ENCODE measurements around the gene SRSF3.
A peak's percentile ranks its signal among the peaks of the same experiment; 100 is the strongest.

Gene SRSF3

DNA sequence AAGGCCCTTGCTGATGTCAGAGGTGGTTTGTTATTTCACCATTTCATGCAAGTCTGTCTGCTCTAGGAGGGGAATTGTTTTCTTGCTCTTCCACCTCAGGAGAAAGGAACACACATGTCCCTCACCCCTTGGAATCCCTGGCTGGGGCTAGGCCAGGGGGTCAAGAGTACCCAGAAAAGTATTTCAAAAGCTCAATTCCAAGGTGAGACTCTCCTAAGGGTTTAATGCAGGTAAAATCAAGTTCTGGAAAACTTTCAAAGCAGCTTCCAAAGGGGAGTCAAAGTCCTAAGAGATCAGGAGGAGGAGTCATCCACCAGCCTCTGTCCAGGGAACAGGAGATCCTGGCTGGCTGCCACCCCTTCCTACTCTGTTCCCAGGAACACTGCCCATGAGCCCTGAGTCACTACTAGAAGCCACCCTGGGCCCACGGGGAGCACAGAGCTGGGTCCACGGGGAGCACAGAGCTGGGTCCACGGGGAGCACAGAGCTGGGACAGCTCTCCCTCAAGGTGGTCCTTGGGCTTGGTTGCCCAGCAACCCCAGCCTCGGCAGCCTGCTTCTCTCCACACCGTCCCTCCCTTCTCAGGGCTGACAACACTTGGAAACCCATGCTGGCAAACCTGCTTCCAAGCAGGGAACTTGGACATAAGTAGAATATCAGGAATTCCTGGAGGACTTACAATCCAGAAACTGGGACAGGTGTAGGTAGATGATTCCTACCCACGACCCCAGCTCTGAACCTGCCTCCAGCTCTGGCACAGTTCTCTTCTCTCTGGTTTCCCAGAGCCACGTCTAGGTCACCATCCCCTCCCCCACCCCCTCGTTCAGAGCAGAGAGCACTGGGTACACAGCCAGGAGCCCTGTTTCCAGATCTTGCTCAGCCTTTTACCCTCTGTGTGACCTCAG, 49.0 kb downstream of the SRSF3 start:
- Histone ChIP-seq H3K4me1 (ENCODE audit: control extremely low read depth in 1 of 4, control insufficient read depth in 4 of 4, insufficient read depth in 4 of 4, low read length in 3 of 4) (peaks cover 0 to 3% (median 0%) of the 10 kb centered on the region in 4 experiments), H3K27ac (ENCODE audit: insufficient read depth in 1 of 2, low read depth in 1 of 2, low read length in 2 of 2, poor library complexity in 1 of 2, severe bottlenecking in 2 of 2) (no peak overlapping the region), H3K27me3 (replicated peaks in 2 of 5; ENCODE audit: control insufficient read depth in 4 of 5, insufficient read depth in 5 of 5, low read length in 4 of 5) (no peaks in the 10 kb centered on the region), H3K36me3 (ENCODE audit: control insufficient read depth in 4 of 4, insufficient read depth in 4 of 4, low read length in 3 of 4) (no peaks in the 10 kb centered on the region), H3K9me3 (ENCODE audit: control extremely low read depth in 1 of 5, control insufficient read depth in 4 of 5, insufficient read depth in 2 of 5, low read depth in 1 of 5, low read length in 4 of 5) (no peaks in the 10 kb centered on the region), H3K4me3 (ENCODE audit: control insufficient read depth in 1 of 7, extremely low read depth in 1 of 7, insufficient read depth in 4 of 7, low read depth in 2 of 7, low read length in 6 of 7) (no peak overlapping the region)
- 96% methylated on average over 4 of the region's 8 CpGs for WGBS (ENCODE audit: insufficient coverage)
- no peak for DNase-seq
- POLR2A ChIA-PET = no interaction called here
- CTCF ChIA-PET = interaction anchor here (1.4 to 1.9 kb wide), 2 partner anchors 8 to 13 kb away, joined by 4 to 6 read pairs; no protein-coding TSS in a partner anchor

DNA sequence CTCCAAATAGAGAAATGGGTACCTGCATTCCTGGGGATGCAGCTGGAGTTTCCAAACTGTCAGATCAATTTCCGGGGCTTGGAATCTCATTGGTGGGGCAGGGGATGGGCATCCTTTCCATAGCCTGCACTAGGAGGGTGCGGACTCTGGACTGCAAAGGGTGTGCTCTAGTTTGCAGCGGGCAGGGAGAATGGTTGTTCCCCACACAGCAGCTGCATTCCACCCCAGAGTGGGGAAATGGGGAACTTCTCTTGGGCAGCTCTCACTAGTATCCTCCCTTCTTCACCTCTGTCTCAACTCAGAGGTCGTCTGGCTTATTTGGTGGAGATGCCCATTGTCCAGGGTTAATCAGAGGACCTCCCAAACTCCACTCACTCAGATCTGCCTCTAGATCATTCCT, 49.8 kb downstream of the SRSF3 start:
- DNase-seq = no peak
- POLR2A ChIA-PET = no interaction called here

DNA sequence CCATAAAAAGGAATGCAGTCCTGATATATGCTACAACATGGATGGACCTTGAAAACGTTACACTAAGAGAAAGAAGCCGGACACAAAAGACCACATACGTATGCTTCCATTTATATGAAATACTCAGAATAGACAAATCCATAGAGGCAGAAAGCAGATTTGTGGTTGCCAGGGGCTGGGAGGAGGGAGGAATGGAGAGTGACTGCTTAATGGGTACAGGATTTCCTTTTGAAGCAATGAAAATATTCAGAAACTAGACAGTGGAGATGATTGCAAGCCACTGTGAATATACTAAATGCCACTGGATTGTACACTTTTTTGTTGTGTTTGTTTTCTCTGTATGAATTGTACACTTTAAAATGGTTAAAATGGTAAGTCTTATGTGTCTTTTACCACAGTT, 54.9 kb downstream of the SRSF3 start:
- ChIA-PET CTCF (interaction anchor here (1.5 kb wide), 1 partner anchor 13 kb away, joined by 3 read pairs; no protein-coding TSS in a partner anchor), POLR2A (interaction anchor here (0.7 kb wide), 1 partner anchor 323 kb away, joined by 4 read pairs; no protein-coding TSS in a partner anchor)
- Histone ChIP-seq H3K4me3 (ENCODE audit: control insufficient read depth in 1 of 7, extremely low read depth in 1 of 7, insufficient read depth in 4 of 7, low read depth in 2 of 7, low read length in 6 of 7) (no peak overlapping the region), H3K27ac (ENCODE audit: insufficient read depth in 1 of 2, low read depth in 1 of 2, low read length in 2 of 2, poor library complexity in 1 of 2, severe bottlenecking in 2 of 2) (no peak overlapping the region), H3K27me3 (replicated peaks in 2 of 5; ENCODE audit: control insufficient read depth in 4 of 5, insufficient read depth in 5 of 5, low read length in 4 of 5) (no peaks in the 10 kb centered on the region), H3K36me3 (ENCODE audit: control insufficient read depth in 4 of 4, insufficient read depth in 4 of 4, low read length in 3 of 4) (no peaks in the 10 kb centered on the region), H3K4me1 (ENCODE audit: control extremely low read depth in 1 of 4, control insufficient read depth in 4 of 4, insufficient read depth in 4 of 4, low read length in 3 of 4) (peaks cover 4 to 30% (median 19%) of the 10 kb centered on the region in 4 experiments), H3K9me3 (ENCODE audit: control extremely low read depth in 1 of 5, control insufficient read depth in 4 of 5, insufficient read depth in 2 of 5, low read depth in 1 of 5, low read length in 4 of 5) (no peaks in the 10 kb centered on the region)
- no peak for DNase-seq
- WGBS (ENCODE audit: insufficient coverage) = no CpG with 5 or more reads among the region's 3 CpGs

More for the DNA sequence above, 49.8 kb downstream of the SRSF3 start:
- Histone ChIP-seq H3K36me3 (ENCODE audit: control insufficient read depth in 4 of 4, insufficient read depth in 4 of 4, low read length in 3 of 4) (no peaks in the 10 kb centered on the region), H3K27ac (ENCODE audit: insufficient read depth in 1 of 2, low read depth in 1 of 2, low read length in 2 of 2, poor library complexity in 1 of 2, severe bottlenecking in 2 of 2) (no peak overlapping the region), H3K4me1 (ENCODE audit: control extremely low read depth in 1 of 4, control insufficient read depth in 4 of 4, insufficient read depth in 4 of 4, low read length in 3 of 4) (peaks cover 0 to 3% (median 0%) of the 10 kb centered on the region in 4 experiments), H3K9me3 (ENCODE audit: control extremely low read depth in 1 of 5, control insufficient read depth in 4 of 5, insufficient read depth in 2 of 5, low read depth in 1 of 5, low read length in 4 of 5) (no peaks in the 10 kb centered on the region), H3K4me3 (ENCODE audit: control insufficient read depth in 1 of 7, extremely low read depth in 1 of 7, insufficient read depth in 4 of 7, low read depth in 2 of 7, low read length in 6 of 7) (no peak overlapping the region), H3K27me3 (replicated peaks in 2 of 5; ENCODE audit: control insufficient read depth in 4 of 5, insufficient read depth in 5 of 5, low read length in 4 of 5) (no peaks in the 10 kb centered on the region)
- CTCF ChIA-PET = interaction anchor here (0.7 kb wide), 1 partner anchor 208 kb away, joined by 3 read pairs; no protein-coding TSS in a partner anchor
- WGBS (ENCODE audit: insufficient coverage) = 100% methylated on average over 2 of the region's 4 CpGs

DNA sequence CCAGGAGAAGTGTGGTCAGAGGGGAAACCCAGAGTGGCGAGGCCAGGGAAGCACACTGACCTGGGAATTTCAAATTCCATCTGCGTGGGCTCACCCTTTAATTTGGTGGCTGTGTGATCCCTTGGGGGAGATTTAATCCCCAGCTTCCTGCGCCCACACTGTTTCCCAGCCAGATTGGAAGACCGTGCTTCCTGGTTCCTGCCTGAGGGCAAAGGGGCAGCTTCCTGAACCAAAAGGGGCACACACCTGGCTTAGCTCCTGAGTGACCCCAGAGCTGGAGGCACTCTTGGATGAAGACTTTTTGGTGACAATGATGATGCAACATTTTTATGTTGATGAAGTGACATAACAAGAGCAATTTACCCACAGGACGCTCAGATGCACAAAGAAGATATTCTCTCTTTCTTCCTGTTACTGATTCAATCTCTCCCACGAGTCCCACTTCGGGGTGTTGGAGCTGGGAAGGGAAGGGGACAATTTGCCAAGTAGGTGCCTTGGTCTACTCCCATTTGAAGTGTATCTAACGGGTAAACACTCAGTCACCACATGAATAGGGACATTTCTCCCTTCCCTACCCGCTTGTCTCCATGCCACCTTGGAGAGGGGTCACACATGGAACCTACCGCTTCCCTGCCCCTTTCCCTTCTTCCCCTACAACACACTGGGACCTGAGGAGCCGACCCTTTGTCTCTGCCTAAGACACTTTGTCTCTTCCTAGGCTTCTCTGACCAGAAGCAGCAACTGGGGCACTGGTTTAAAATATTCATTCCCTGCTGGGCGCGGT, 55.7 kb downstream of the SRSF3 start:
- Histone ChIP-seq H3K27ac (ENCODE audit: insufficient read depth in 1 of 2, low read depth in 1 of 2, low read length in 2 of 2, poor library complexity in 1 of 2, severe bottlenecking in 2 of 2) (no peak overlapping the region), H3K27me3 (replicated peaks in 2 of 5; ENCODE audit: control insufficient read depth in 4 of 5, insufficient read depth in 5 of 5, low read length in 4 of 5) (no peaks in the 10 kb centered on the region), H3K4me1 (ENCODE audit: control extremely low read depth in 1 of 4, control insufficient read depth in 4 of 4, insufficient read depth in 4 of 4, low read length in 3 of 4) (peaks cover 4 to 30% (median 19%) of the 10 kb centered on the region in 4 experiments), H3K4me3 (ENCODE audit: control insufficient read depth in 1 of 7, extremely low read depth in 1 of 7, insufficient read depth in 4 of 7, low read depth in 2 of 7, low read length in 6 of 7) (no peak overlapping the region), H3K36me3 (ENCODE audit: control insufficient read depth in 4 of 4, insufficient read depth in 4 of 4, low read length in 3 of 4) (no peaks in the 10 kb centered on the region), H3K9me3 (ENCODE audit: control extremely low read depth in 1 of 5, control insufficient read depth in 4 of 5, insufficient read depth in 2 of 5, low read depth in 1 of 5, low read length in 4 of 5) (no peaks in the 10 kb centered on the region)
- ChIA-PET POLR2A (no interaction called here), CTCF (interaction anchor here (0.8 to 1.5 kb wide), 3 partner anchors 10 to 25 kb away, joined by 3 read pairs; no protein-coding TSS in a partner anchor)
- DNase-seq = peak in 2 of 3 donors; percentile 32 to 58
- WGBS (ENCODE audit: insufficient coverage) = 56% methylated on average over 8 of the region's 13 CpGs

DNA sequence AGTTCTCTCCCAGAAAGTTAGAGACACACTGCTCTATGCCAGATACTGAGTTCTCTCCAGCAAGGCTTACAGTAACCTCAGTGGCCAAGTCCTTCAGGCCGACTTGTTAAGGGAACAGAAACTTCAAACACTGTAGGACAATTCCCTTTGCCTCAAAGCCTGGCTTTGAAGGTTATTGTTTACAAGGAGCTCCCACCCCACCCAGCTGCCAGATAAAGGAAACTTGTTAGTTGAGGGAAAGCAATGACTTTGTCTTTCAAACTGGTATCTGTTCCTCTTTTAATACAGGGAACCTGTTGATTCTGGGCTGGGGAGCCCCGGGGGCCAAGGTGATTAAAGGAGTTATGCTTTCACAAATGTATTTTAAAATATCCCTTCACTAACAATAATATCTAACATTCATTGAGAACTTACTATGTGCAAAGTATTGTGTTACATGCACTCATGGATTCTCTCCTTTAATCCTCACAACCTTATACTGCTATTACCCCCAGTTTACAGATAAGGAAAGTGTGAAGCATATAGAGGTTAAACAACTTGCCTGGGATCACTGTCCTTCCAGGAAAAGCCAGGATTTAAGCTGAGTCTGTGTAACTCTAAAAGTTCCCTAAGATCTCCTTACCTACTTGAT, 56.8 kb downstream of the SRSF3 start:
- Histone ChIP-seq H3K27me3 (replicated peaks in 2 of 5; ENCODE audit: control insufficient read depth in 4 of 5, insufficient read depth in 5 of 5, low read length in 4 of 5) (no peaks in the 10 kb centered on the region), H3K36me3 (ENCODE audit: control insufficient read depth in 4 of 4, insufficient read depth in 4 of 4, low read length in 3 of 4) (no peaks in the 10 kb centered on the region), H3K4me1 (ENCODE audit: control extremely low read depth in 1 of 4, control insufficient read depth in 4 of 4, insufficient read depth in 4 of 4, low read length in 3 of 4) (peaks cover 4 to 28% (median 19%) of the 10 kb centered on the region in 4 experiments), H3K27ac (ENCODE audit: insufficient read depth in 1 of 2, low read depth in 1 of 2, low read length in 2 of 2, poor library complexity in 1 of 2, severe bottlenecking in 2 of 2) (no peak overlapping the region), H3K9me3 (ENCODE audit: control extremely low read depth in 1 of 5, control insufficient read depth in 4 of 5, insufficient read depth in 2 of 5, low read depth in 1 of 5, low read length in 4 of 5) (no peaks in the 10 kb centered on the region), H3K4me3 (ENCODE audit: control insufficient read depth in 1 of 7, extremely low read depth in 1 of 7, insufficient read depth in 4 of 7, low read depth in 2 of 7, low read length in 6 of 7) (no peak overlapping the region)
- ChIA-PET CTCF (interaction anchor here (0.6 to 1.8 kb wide), 5 partner anchors 9 to 32 kb away, joined by 3 to 4 read pairs (median 4); no protein-coding TSS in a partner anchor), POLR2A (interaction anchor here (0.6 kb wide), 1 partner anchor 1273 kb away, joined by 5 read pairs; no protein-coding TSS in a partner anchor)
- peak in 2 of 3 donors; percentile 50 to 55 for DNase-seq
- WGBS (ENCODE audit: insufficient coverage) = 38% methylated on average over 1 of the region's 2 CpGs

DNA sequence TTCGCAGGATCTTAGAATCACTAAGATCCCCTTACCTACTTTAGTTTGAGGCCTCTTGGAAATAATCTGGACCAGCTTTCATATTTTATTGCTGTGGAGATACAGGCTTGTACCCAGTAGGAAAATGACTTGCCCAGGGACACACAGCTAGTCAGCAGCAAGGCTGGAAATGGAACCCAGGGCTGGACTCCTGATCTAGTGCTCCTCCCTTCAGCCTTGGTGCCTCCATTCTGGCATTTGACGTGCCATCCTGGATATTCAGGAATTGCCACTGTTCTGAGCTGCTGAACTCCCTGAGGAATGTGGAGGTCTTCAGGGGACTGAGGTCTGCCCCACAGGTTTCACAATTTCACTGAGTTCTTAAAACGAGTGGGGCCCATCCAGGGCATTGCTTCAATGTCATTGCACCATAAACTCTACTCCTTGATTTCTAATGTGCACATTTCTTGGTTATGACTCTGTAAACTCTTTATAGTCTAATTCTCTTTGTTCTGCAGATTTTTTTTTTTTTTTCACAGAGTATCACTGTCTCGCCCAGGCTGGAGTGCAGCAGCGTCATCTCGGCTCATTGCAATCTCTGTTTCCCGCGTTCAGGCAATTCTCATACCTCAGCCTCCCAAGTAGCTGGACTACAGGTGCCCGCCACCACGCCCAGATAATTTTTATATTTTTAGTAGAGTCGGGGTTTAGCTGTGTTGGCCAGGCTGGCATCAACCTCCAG, 57.7 kb downstream of the SRSF3 start:
- POLR2A ChIA-PET = interaction anchor here (0.7 kb wide), 2 partner anchors 27 to 360 kb away, joined by 3 read pairs; partner anchors contain the start of gene CDKN1A
- DNase-seq = no peak
- Histone ChIP-seq H3K4me3 (ENCODE audit: control insufficient read depth in 1 of 7, extremely low read depth in 1 of 7, insufficient read depth in 4 of 7, low read depth in 2 of 7, low read length in 6 of 7) (no peak overlapping the region), H3K27ac (ENCODE audit: insufficient read depth in 1 of 2, low read depth in 1 of 2, low read length in 2 of 2, poor library complexity in 1 of 2, severe bottlenecking in 2 of 2) (no peak overlapping the region), H3K27me3 (replicated peaks in 2 of 5; ENCODE audit: control insufficient read depth in 4 of 5, insufficient read depth in 5 of 5, low read length in 4 of 5) (no peaks in the 10 kb centered on the region), H3K36me3 (ENCODE audit: control insufficient read depth in 4 of 4, insufficient read depth in 4 of 4, low read length in 3 of 4) (no peaks in the 10 kb centered on the region), H3K4me1 (ENCODE audit: control extremely low read depth in 1 of 4, control insufficient read depth in 4 of 4, insufficient read depth in 4 of 4, low read length in 3 of 4) (peaks cover 4 to 28% (median 19%) of the 10 kb centered on the region in 4 experiments), H3K9me3 (ENCODE audit: control extremely low read depth in 1 of 5, control insufficient read depth in 4 of 5, insufficient read depth in 2 of 5, low read depth in 1 of 5, low read length in 4 of 5) (no peaks in the 10 kb centered on the region)
- CTCF ChIA-PET = interaction anchor here (0.7 to 1.8 kb wide), 5 partner anchors 11 to 108 kb away, joined by 3 to 4 read pairs (median 3); no protein-coding TSS in a partner anchor
- 100% methylated on average over 4 of the region's 11 CpGs for WGBS (ENCODE audit: insufficient coverage)

All from common myeloid progenitor, CD34-positive (primary cell).